Mesodermal cell (in vitro differentiated cells): ENCODE results near the gene CCKAR.

Experiments
- H3K27ac ChIP-seq: 2 replicates; pipeline ENCODE4 v1.7.0; 2013; ENCODE audit warnings: mild to moderate bottlenecking, low read depth, low read length, moderate library complexity; ENCODE audit not compliant: severe bottlenecking
- H3K36me3 ChIP-seq: 2 replicates; pipeline ENCODE4 v1.7.1; 2013; ENCODE audit warnings: mild to moderate bottlenecking, low read length, moderate library complexity; ENCODE audit not compliant: control insufficient read depth, insufficient read depth
- H3K4me1 ChIP-seq: one replicate; pipeline ENCODE4 v1.7.1; 2013; ENCODE audit warnings: mild to moderate bottlenecking, low read length; ENCODE audit not compliant: insufficient read depth, control insufficient read depth, poor library complexity, severe bottlenecking
- H3K4me3 ChIP-seq: 2 replicates; pipeline ENCODE4 v1.7.0; 2013; ENCODE audit warnings: low read length, control low read depth, mild to moderate bottlenecking; ENCODE audit not compliant: insufficient read depth, poor library complexity, severe bottlenecking; ENCODE audit errors: extremely low read depth
- H3K9me3 ChIP-seq: 2 replicates; pipeline ENCODE4 v1.7.1; 2013; ENCODE audit warnings: mild to moderate bottlenecking, low read length, moderate library complexity; ENCODE audit not compliant: control insufficient read depth
- WGBS, 2 experiments: methylation state at CpG; one replicate each; pipeline ENCODE4 v1.1.5; 2013; ENCODE audit warnings: missing lambda C conversion rate in 2 of 2; ENCODE audit not compliant: insufficient coverage in 2 of 2; 5-methylcytosine and 5-hydroxymethylcytosine counted together

CCKAR gene

DNA sequence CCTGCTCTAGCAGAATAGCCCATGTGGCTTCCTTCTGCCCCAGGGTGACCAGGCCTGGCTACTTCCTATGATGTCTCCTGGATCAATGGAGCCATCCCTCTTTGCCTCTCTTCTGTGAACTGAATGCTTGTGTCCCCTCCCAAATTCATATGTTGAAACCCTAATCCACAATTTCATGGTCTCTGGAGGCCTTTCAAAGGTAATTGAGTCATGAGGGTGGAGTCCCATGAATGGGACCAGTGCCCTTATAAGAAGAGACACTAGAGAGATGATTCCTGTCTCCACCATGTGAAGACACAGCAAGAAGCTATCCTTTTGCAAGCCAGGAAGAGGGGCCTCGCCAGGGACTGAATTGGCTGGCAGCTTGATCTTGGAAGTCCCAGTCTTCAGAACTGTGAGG is 18.4 kb downstream of the CCKAR start:
- Histone ChIP-seq H3K36me3 (no peaks in the 10 kb centered on the region), H3K4me1 (no peaks in the 10 kb centered on the region), H3K27ac (no peak overlapping the region), H3K9me3 (no peaks in the 10 kb centered on the region), H3K4me3 (no peak overlapping the region)
- 80% methylated on average over 1 of the region's 1 CpG; no CpG with 5 or more reads in 1 of the 2 experiments for WGBS, 2 experiments

DNA sequence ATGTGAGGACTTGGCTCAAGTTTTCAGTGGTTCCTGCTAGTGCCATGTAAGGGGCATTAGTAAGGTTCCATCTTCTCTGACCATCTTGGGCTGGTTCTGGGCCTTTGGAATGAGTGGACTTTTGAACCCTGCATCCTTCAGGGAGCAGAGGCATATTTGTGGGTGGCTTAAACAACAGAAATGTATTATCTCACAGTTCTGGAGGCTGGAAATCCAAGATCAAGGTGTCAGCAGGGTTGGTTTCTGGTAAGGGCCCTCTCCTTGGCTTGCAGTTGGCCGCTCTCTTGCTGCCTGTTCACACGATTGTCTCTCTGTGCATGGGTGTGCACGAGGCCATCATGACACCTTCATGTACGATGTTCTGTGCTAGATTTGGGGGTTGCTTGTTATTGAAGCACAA is 21.3 kb downstream of the CCKAR start:
- WGBS, 2 experiments = no CpG with 5 or more reads among the region's 4 CpGs

DNA sequence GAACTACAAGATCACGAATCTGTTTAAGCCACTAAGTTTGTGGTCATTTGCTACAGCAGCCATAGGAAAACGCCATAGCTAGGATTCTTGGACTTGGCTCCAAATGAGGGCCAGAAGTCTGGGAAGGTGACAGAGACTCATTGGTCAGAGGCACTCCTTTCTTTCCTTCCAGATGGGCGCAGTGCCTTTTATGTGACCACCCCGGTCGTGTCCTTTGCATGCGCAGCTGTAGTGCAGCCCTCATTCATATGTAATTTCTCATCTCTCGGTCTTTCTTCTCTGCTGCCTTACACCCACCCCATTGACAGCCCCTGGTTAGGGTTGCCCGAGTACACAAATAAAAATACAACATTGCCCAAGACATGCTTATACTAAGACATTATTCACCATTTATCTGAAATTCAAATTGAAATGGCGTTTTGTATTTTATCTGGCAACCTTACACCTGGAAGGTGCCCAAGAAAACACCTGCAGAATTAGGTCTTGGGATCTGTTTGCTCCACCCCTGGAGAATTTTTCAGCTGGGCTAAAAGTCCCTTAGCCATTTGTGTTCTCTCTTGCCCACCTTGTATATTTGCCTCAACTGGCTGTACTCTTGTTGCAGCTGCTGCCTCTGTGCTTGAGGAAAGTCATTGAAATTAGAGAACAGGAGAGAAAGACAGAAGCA is 21.9 kb downstream of the CCKAR start:
- no peak overlapping the region for H3K4me3 ChIP-seq
- 69 to 80% methylated on average over 8 to 9 of the region's 9 CpGs for WGBS, 2 experiments
- H3K36me3 ChIP-seq = no peaks in the 10 kb centered on the region
- H3K27ac ChIP-seq = no peak overlapping the region
- no peaks in the 10 kb centered on the region for H3K4me1 ChIP-seq
- H3K9me3 ChIP-seq = peaks cover 3% of the 10 kb centered on the region

More for the DNA sequence above, 21.3 kb downstream of the CCKAR start:
- H3K36me3 ChIP-seq = no peaks in the 10 kb centered on the region
- H3K27ac ChIP-seq = no peak overlapping the region
- no peaks in the 10 kb centered on the region for H3K4me1 ChIP-seq
- H3K9me3 ChIP-seq = no peaks in the 10 kb centered on the region
- no peak overlapping the region for H3K4me3 ChIP-seq

DNA sequence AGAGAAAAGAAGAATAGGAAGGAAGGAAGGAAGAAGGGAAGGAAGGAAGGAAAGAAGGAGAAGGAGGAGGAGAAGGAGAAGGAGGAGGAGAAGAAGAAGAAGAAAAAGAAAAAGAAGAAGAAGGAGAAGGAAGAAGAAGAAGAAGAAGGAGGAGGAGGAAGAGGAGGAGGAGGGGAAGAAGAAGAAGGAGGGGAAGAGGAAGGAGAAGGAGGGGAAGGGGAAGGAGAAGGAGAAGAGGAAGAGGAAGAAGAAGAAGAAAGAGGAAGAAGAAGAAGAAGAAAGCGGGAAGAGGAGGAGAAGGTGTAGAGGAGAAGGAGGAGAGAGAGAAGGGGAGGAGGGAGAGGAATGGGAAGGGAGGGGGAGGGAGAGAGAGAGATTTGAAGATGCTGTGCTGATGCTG is 22.6 kb downstream of the CCKAR start:
- 86 to 100% methylated on average over 1 of the region's 1 CpG for WGBS, 2 experiments
- no peaks in the 10 kb centered on the region for H3K36me3 ChIP-seq
- H3K4me1 ChIP-seq = no peaks in the 10 kb centered on the region
- peaks cover 6% of the 10 kb centered on the region for H3K9me3 ChIP-seq
- no peak overlapping the region for H3K4me3 ChIP-seq
- no peak overlapping the region for H3K27ac ChIP-seq

DNA sequence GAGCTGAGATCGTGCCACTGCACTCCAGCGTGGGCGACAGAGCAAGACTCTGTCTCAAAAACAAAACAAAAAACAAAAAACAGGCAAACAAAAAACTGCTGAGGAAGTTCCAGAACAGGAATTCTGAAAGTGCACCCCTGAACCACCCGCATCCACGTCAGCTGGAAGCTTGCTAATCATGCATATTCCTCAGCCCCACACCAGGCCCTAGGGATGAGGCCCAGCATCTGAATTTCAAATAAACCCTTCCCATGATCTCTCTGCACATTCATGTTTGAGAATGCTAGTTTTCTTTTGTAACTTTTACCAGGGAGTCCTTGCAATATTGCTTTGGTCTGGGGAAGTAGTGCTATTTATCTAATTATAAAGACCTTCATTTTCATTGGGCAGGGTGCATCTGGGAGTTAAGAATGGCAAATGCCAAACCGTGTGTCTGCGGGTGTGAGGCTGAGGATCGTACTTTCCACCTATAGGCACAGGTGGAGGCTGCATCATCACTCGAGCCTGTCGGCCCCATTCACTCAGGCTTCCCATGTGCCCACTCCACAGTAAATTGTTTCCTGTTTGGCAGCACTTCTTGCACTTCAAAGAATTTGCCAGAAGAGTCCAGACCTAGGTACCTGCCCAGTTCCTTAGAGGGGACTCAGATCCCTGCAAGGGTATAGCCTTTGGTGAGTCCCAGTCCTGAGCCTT is 23.6 kb downstream of the CCKAR start:
- no peaks in the 10 kb centered on the region for H3K4me1 ChIP-seq
- no peak overlapping the region for H3K27ac ChIP-seq
- no peak overlapping the region for H3K4me3 ChIP-seq
- peaks cover 6% of the 10 kb centered on the region for H3K9me3 ChIP-seq
- WGBS, 2 experiments = 94 to 95% methylated on average over 10 of the region's 10 CpGs
- no peaks in the 10 kb centered on the region for H3K36me3 ChIP-seq

DNA sequence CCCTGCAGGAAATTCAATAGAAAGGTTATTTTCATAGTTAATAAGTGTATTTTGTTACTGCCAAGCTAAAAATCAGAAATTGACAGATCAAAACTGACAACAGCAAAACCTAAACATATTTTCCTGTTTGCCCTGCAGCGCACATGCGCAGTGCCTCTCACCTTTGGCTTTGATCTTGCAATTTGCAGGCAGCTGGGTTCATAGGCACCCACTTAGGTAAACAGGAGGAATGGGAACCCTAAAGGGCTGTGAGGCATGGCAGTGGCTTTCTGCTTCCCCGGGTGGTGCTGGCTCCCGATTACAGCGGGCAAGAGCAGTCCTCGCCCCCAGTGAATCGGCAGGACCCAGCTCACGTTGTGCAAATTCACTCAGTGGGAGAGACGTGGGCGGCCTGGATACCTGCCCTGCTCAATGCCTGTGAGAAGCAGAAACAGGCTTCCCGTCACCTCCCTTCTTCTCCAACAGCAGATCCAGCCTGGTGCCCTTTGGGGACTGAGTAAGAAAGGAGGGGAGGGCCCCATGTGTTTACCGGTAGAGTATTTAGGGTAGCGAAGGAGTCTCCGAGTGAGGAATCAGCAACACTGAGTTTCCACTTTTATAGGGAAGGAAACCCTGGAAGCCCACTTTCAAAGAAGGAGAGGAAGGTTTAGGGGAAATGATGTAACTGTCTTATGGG is 25.7 kb downstream of the CCKAR start:
- Histone ChIP-seq H3K27ac (no peak overlapping the region), H3K36me3 (no peaks in the 10 kb centered on the region), H3K9me3 (peaks cover 6% of the 10 kb centered on the region), H3K4me1 (no peaks in the 10 kb centered on the region), H3K4me3 (no peak overlapping the region)
- 93 to 95% methylated on average over 8 to 13 of the region's 14 CpGs for WGBS, 2 experiments

DNA sequence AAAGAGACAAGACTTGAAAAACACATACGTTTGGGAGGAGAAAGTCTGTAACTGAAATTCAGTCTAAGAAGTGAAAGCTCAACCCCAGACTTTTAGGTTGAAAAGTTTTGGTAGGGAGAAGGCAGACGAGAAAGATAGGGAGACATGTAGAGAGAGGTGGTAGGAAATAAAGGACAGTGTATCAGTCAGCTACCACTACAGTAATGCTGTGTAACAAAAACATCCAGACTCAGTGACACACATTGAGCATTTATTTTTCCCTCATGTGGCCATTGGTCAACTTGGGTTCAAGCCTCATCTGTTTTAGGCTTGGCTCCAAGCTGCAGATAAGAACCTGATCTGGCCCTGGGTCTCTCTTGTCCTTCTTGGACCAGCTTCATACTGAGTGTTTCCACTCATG is 26.9 kb downstream of the CCKAR start:
- no peak overlapping the region for H3K27ac ChIP-seq
- H3K4me3 ChIP-seq = no peak overlapping the region
- peaks cover 6% of the 10 kb centered on the region for H3K9me3 ChIP-seq
- H3K4me1 ChIP-seq = no peaks in the 10 kb centered on the region
- WGBS, 2 experiments = 100% methylated on average over 1 of the region's 2 CpGs; no CpG with 5 or more reads in 1 of the 2 experiments
- no peaks in the 10 kb centered on the region for H3K36me3 ChIP-seq

DNA sequence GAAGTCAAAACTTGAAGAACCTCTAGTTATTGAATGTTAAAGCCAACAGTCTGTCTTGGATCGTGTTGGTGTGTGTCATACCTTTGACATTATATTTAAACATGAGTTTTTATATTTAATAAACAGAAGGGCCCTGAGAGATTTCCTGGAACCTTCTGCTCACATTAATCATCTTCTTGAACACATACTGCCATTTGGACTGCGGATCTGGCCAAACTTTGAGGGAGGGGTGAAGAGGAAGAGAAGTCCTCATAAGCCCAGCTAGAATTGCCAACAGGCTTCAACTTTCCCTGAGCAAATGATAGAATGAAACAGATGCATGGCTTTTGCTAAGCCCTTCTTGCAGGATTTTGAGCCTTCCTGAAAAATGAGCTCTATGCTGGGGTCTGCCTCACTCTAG is 27.4 kb downstream of the CCKAR start:
- Histone ChIP-seq H3K27ac (no peak overlapping the region), H3K9me3 (peaks cover 6% of the 10 kb centered on the region), H3K36me3 (no peaks in the 10 kb centered on the region), H3K4me1 (no peaks in the 10 kb centered on the region), H3K4me3 (no peak overlapping the region)
- WGBS, 2 experiments = no CpG with 5 or more reads among the region's 2 CpGs

DNA sequence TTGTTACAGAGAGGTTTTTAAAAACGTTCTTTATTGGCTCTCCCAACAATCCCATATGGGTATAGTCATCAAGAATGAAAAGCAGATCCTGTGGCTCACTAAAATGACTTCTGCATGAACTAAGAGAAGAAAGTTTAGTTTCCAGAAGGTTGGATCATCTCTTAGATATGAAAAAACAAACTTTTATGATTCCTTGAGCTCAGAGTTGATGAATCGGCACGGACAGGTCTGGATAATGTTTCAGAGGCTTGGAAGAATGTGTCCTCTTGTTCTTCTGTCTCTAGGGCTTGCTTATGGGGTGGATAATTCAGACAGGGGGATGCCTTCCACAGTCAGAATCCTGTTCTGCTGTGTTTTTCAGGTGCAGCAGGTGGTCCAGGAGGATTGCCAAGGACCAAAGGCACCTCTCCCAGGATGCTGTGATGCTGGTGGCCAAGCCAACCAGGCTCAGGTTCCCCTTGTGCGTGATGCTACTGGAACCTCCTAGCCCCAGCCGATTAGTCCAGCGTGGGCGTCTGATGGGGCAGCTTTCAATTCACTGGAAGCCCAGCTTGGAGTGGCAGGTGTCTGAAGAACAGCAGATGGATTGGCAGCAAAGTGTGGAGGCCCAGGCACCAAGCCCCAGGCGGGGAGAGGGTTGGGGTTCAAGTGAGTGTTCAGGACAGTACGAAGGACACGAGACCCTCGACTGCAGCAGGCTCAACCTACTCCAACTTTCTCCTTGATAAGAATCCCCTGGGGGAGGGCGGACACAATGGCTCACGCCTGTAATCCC is 30.3 kb downstream of the CCKAR start:
- Histone ChIP-seq H3K9me3 (peaks cover 6% of the 10 kb centered on the region), H3K27ac (no peak overlapping the region), H3K36me3 (no peaks in the 10 kb centered on the region), H3K4me3 (no peak overlapping the region), H3K4me1 (no peaks in the 10 kb centered on the region)
- 94% methylated on average over 4 to 12 of the region's 13 CpGs for WGBS, 2 experiments

DNA sequence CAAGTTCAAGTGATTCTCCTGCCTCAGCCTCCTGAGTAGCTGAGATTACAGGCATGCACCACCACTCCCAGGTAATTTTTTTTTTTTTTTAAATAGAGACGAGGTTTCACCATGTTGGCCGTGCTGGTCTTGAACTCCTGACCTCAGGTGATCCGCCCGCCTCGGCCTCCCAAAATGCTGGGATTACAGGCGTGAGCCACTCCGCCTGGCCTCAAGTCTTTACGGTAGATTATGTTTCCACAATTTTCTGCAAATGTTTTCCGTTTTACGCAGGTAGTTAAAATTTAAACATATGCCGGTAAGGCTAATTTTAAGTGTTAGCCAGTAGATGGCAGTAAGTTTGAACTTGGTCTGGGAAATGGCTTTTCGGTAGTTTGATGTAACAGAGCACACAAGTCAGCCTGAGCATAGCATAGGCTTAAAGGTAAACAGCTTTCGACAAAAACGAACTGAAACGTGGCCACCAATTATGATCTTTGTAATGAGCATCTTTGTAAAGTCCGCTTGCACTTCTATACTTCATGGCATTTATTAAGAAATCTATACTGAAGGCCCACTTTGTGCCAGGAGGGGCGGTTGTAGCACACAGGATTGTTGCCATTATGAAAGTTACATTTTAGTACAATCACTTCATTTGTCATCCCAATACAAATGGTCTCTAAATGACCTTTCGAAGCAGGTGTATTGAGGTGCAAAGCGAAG is 31.1 kb downstream of the CCKAR start:
- WGBS, 2 experiments = 51 to 68% methylated on average over 14 to 15 of the region's 19 CpGs
- no peak overlapping the region for H3K27ac ChIP-seq
- peaks cover 13% of the 10 kb centered on the region for H3K9me3 ChIP-seq
- no peak overlapping the region for H3K4me3 ChIP-seq
- H3K4me1 ChIP-seq = no peaks in the 10 kb centered on the region
- H3K36me3 ChIP-seq = no peaks in the 10 kb centered on the region
